GM23338 (cell line): ENCODE data around the gene FBXW11. TPM values are rescaled to one million over a fixed set of nuclear protein-coding genes. Genes with fewer than 3 reads are reported as not detected.

ENCODE experiments used
- ATAC-seq: fragments of 200-7000 bp; cut with Tn5 transposase; 3 replicates; pipeline ENCODE4 v1.9.1; 2020
- DNase-seq: peaks from one replicate; pipeline ENCODE4 v3.0.0-alpha.2; 2015; ENCODE audit warnings: low spot score
- H2AFZ ChIP-seq: fragments of 200-600 bp; sonication (generic); 2 replicates; pipeline ENCODE4 v1.8.0; 2016; ENCODE audit warnings: antibody characterized with exemption, mild to moderate bottlenecking, moderate library complexity
- H3F3A ChIP-seq: fragments of 200-600 bp; sonication (generic); replicated peaks from 2 replicates; pipeline ENCODE4 v1.8.0; 2017; ENCODE audit warnings: antibody characterized with exemption, mixed run types, low read depth
- H3K27ac ChIP-seq: fragments of 200-600 bp; sonication (generic); 2 replicates; pipeline ENCODE4 v1.6.1; 2016; ENCODE audit warnings: low read depth
- H3K27me3 ChIP-seq: fragments of 200-600 bp; sonication (generic); 2 replicates; pipeline ENCODE4 v1.8.0; 2016; ENCODE audit warnings: mild to moderate bottlenecking, mixed run types, moderate library complexity; ENCODE audit not compliant: insufficient read depth
- H3K36me3 ChIP-seq: fragments of 200-600 bp; sonication (generic); 2 replicates; pipeline ENCODE4 v1.8.0; 2016; ENCODE audit warnings: mild to moderate bottlenecking; ENCODE audit not compliant: insufficient read depth
- H3K4me1 ChIP-seq: fragments of 200-600 bp; sonication (generic); 2 replicates; pipeline ENCODE4 v1.8.0; 2016; ENCODE audit warnings: mild to moderate bottlenecking, moderate library complexity; ENCODE audit not compliant: insufficient read depth
- H3K4me2 ChIP-seq: fragments of 200-600 bp; sonication (generic); 2 replicates; pipeline ENCODE4 v1.7.1; 2017; ENCODE audit warnings: mixed run types
- H3K4me3 ChIP-seq: fragments of 200-600 bp; sonication (generic); 2 replicates; pipeline ENCODE4 v1.6.1; 2016; ENCODE audit warnings: mixed run types
- H3K79me2 ChIP-seq: fragments of 200-600 bp; sonication (generic); replicated peaks from 2 replicates; pipeline ENCODE4 v1.8.0; 2017; ENCODE audit warnings: mild to moderate bottlenecking; ENCODE audit not compliant: insufficient read depth
- H3K9me2 ChIP-seq: fragments of 200-600 bp; sonication (generic); 2 replicates; pipeline ENCODE4 v1.8.0; 2017; ENCODE audit not compliant: insufficient read depth
- H4K20me1 ChIP-seq: fragments of 200-600 bp; sonication (generic); replicated peaks from 2 replicates; pipeline ENCODE4 v1.8.0; 2017; ENCODE audit warnings: mild to moderate bottlenecking; ENCODE audit not compliant: insufficient read depth
- H3K27ac Mint-ChIP-seq: 2 replicates; pipeline ENCODE4 v1.8.0; 2020; ENCODE audit warnings: inconsistent platforms, mild to moderate bottlenecking, moderate library complexity, mixed read lengths
- H3K27me3 Mint-ChIP-seq: 3 replicates; pipeline ENCODE4 v1.8.0; 2022; ENCODE audit warnings: low read depth, mild to moderate bottlenecking, moderate library complexity, mixed read lengths, inconsistent platforms; ENCODE audit not compliant: insufficient read depth, poor library complexity
- H3K36me3 Mint-ChIP-seq: 3 replicates; pipeline ENCODE4 v1.8.0; 2021; ENCODE audit warnings: low read depth, mild to moderate bottlenecking, inconsistent platforms, moderate library complexity, mixed read lengths
- H3K4me1 Mint-ChIP-seq: 3 replicates; pipeline ENCODE4 v1.8.0; 2020; ENCODE audit warnings: mild to moderate bottlenecking, inconsistent platforms, mixed read lengths
- H3K4me3 Mint-ChIP-seq: 3 replicates; pipeline ENCODE4 v1.8.0; 2021; ENCODE audit warnings: moderate library complexity, mild to moderate bottlenecking, inconsistent platforms, mixed read lengths
- H3K9me3 Mint-ChIP-seq: 3 replicates; pipeline ENCODE4 v1.8.0; 2020; ENCODE audit warnings: moderate library complexity, mild to moderate bottlenecking, inconsistent platforms, mixed read lengths
- CREB1 ChIP-seq: fragments of 250-450 bp; sonication (Bioruptor Pico); IDR thresholded peaks from 2 replicates; pipeline ENCODE4 v1.5.0; 2020; ENCODE audit warnings: low read depth, mild to moderate bottlenecking, moderate library complexity
- ETS1 ChIP-seq: IDR thresholded peaks from 2 replicates; pipeline ENCODE4 v1.6.1; 2016; ENCODE audit warnings: antibody characterized with exemption
- EZH2phosphoT487 ChIP-seq: fragments of 200-600 bp; sonication (generic); IDR thresholded peaks from one replicate; pipeline ENCODE4 v1.8.1; 2018; ENCODE audit warnings: antibody characterized with exemption; ENCODE audit not compliant: unreplicated experiment
- JUNB ChIP-seq: IDR thresholded peaks from one replicate; pipeline ENCODE4 v1.6.1; 2016; ENCODE audit warnings: antibody characterized with exemption; ENCODE audit not compliant: unreplicated experiment
- NANOG ChIP-seq: IDR thresholded peaks from 2 replicates; pipeline ENCODE4 v1.6.1; 2016; ENCODE audit warnings: antibody characterized with exemption, borderline replicate concordance
- POLR2AphosphoS5 ChIP-seq: IDR thresholded peaks from 2 replicates; pipeline ENCODE4 v1.6.1; 2016; ENCODE audit warnings: antibody characterized with exemption, low read depth
- STAT1 ChIP-seq: IDR thresholded peaks from one replicate; pipeline ENCODE4 v1.6.1; 2016; ENCODE audit warnings: antibody characterized with exemption; ENCODE audit not compliant: unreplicated experiment
- ZNF114 ChIP-seq: fragments of 250-450 bp; sonication (Bioruptor Pico); IDR thresholded peaks from 2 replicates; pipeline ENCODE4 v1.5.0; 2020; ENCODE audit warnings: mild to moderate bottlenecking, moderate library complexity
- ZNF331 ChIP-seq: fragments of 250-450 bp; sonication (Bioruptor Pico); IDR thresholded peaks from 2 replicates; pipeline ENCODE4 v1.5.0; 2020; ENCODE audit warnings: low read depth, mild to moderate bottlenecking, moderate library complexity
- ZNF462 ChIP-seq: fragments of 250-450 bp; sonication (Bioruptor Pico); IDR thresholded peaks from 2 replicates; pipeline ENCODE4 v1.5.0; 2020; ENCODE audit warnings: mild to moderate bottlenecking, moderate library complexity
- polyA plus RNA-seq: library from polyadenylated mRNA; unstranded; fragments of >200 nt; fragmentation: Nextera tagmentation; extraction: Ambion mirVana; gene quantifications from 2 replicates; pipeline ENCODE4 v1.2.1, GENCODE V29; 2016
- total RNA-seq: library from RNA; depleted of rRNA; stranded (reverse); fragments of >200 nt; shearing (Covaris generic); gene quantifications from 2 replicates; pipeline ENCODE4 v1.2.3, GENCODE V29; 2014

FBXW11 gene
- total and polyA plus RNA-seq, 2 experiments from 2014 or later = 45.0 to 88.0 TPM

- TF ChIP-seq ZNF462 (CRISPR knock-in tag) (no peak), JUNB (no peak), EZH2phosphoT487 (no peak), NANOG (no peak), ETS1 (no peak), CREB1 (CRISPR knock-in tag) (no peak)
Observed at GRCh38 chr5:171848486-171848885, 158.0 kb downstream of the FBXW11 start (continued).

- ATAC-seq (no peak), DNase-seq (no peak)
- no peaks in the 10 kb centered on the region for H3K27me3 ChIP-seq
- H2AFZ ChIP-seq = no peak overlapping the region
- no peak overlapping the region for H3K4me2 ChIP-seq
- H3K9me2 ChIP-seq = no peaks in the 10 kb centered on the region
- Mint-ChIP-seq H3K27me3 (peaks cover 8% of the 10 kb centered on the region), H3K27ac (no peak overlapping the region), H3K36me3 (peaks cover 18% of the 10 kb centered on the region), H3K9me3 (peaks cover 13% of the 10 kb centered on the region), H3K4me1 (peaks cover 12% of the 10 kb centered on the region), H3K4me3 (no peak overlapping the region)
- H3K36me3 ChIP-seq = peaks cover 4% of the 10 kb centered on the region; the same call in 1 of the 2 replicates
- H4K20me1 ChIP-seq = no peaks in the 10 kb centered on the region
- no peaks in the 10 kb centered on the region for H3F3A ChIP-seq
- no peak overlapping the region for H3K4me3 ChIP-seq
- 0 out of 2 replicates have a peak, but pooled peaks cover 6% of the 10 kb centered on the region for H3K4me1 ChIP-seq
- no peak overlapping the region for H3K27ac ChIP-seq
- no peaks in the 10 kb centered on the region for H3K79me2 ChIP-seq
- TF ChIP-seq ZNF114 (CRISPR knock-in tag) (no peak), POLR2AphosphoS5 (no peak), ZNF462 (CRISPR knock-in tag) (no peak), JUNB (no peak), ZNF331 (no peak), STAT1 (no peak)
Observed at GRCh38 chr5:171848006-171848405, 158.4 kb downstream of the FBXW11 start.
